Kidney (tissue), 14 donors: Measurements from ENCODE around the gene PPIB. TPM values are rescaled to one million over a fixed set of nuclear protein-coding genes. Genes with fewer than 3 reads are reported as not detected.

Source experiments
- DNase-seq, 5 donors: peaks; one replicate each; pipeline ENCODE4 v3.0.0-alpha.2; 2013 to 2020
- FAIRE-seq: peaks from 2 replicates; lab custom pipeline; 2012; peaks lifted over from hg19 to GRCh38; lab: Jason Lieb, UNC
- H3K27ac ChIP-seq, 2 donors: one replicate each; pipeline ENCODE4 v1.7.0; 2013; ENCODE audit warnings: low read depth in 2 of 2, low read length in 2 of 2, inconsistent platforms in 1 of 2
- H3K27me3 ChIP-seq: one replicate; pipeline ENCODE4 v1.7.1; 2013; ENCODE audit warnings: low read length, inconsistent platforms; ENCODE audit not compliant: control insufficient read depth, insufficient read depth
- H3K36me3 ChIP-seq, 3 donors: one replicate each; pipeline versions ENCODE4 v1.7.0 to v1.7.1; 2013; ENCODE audit warnings: low read length in 3 of 3, control low read depth in 1 of 3, inconsistent platforms in 1 of 3; ENCODE audit not compliant: insufficient read depth in 3 of 3, control insufficient read depth in 2 of 3
- H3K4me1 ChIP-seq, 3 donors: one replicate each; pipeline versions ENCODE4 v1.7.0 to v1.7.1; 2013; ENCODE audit warnings: low read length in 3 of 3, inconsistent platforms in 1 of 3, low read depth in 1 of 3; ENCODE audit not compliant: control insufficient read depth in 2 of 3, insufficient read depth in 2 of 3
- H3K4me3 ChIP-seq, 3 donors: one replicate each; pipeline versions ENCODE4 v1.7.0 to v1.8.1; 2013; ENCODE audit warnings: low read length in 3 of 3, control low read depth in 1 of 3, inconsistent platforms in 1 of 3
- H3K9ac ChIP-seq, 3 donors: one replicate each; pipeline versions ENCODE4 v1.7.0 to v1.7.1; 2013; ENCODE audit warnings: low read length in 3 of 3, control low read depth in 1 of 3, inconsistent platforms in 1 of 3
- H3K9me3 ChIP-seq, 3 donors: one replicate each; pipeline versions ENCODE4 v1.7.0 to v1.7.1; 2013; ENCODE audit warnings: low read length in 3 of 3, control low read depth in 1 of 3, inconsistent platforms in 1 of 3; ENCODE audit not compliant: control insufficient read depth in 2 of 3, insufficient read depth in 1 of 3
- intact Hi-C: fragments of 100-400 bp; cut with DNase I; formaldehyde crosslinking; loops from one replicate; pipeline ENCODE4 v1.11.1; 2022
- polyA plus RNA-seq: library from polyadenylated mRNA; stranded (reverse); fragments of 350-450 nt; fragmentation: Illumina TruSeq; extraction: RNeasy Lipid Tissue Mini Kit (QIAGEN cat#74804); gene quantifications from one replicate; pipeline ENCODE4 v1.2.3, GENCODE V29; 2014; ENCODE audit warnings: low read depth, low replicate concordance; ENCODE audit not compliant: insufficient read depth
- total RNA-seq: library from RNA; stranded (reverse); fragmentation: NEBNext Ultra II Directional; extraction: Animal tissue kit (Norgen Biotek cat#: 25700); gene quantifications from one replicate; pipeline ENCODE4 v1.2.1, GENCODE V29; 2021
- TF ChIP-seq, protein P1 (sequence below): IDR thresholded peaks from 3 replicates; pipeline ENCODE4 v1.5.1; 2012; ENCODE audit warnings: mild to moderate bottlenecking, moderate library complexity, borderline replicate concordance; ENCODE audit not compliant: insufficient read depth; ENCODE audit errors: extremely low read depth
- donor health status: control.
- donor health status: control.
- donor health status: control.
- donor health status: control.
- donor health status: control.
- donor health status: DM: yes; HTN: yes; CAD: no.
- donor health status: Normal renal cell carcinoma (clear cell type).

Gene PPIB
- total and polyA plus RNA-seq, 2 donors from 2014 or later = 484 to 705 TPM

DNA sequence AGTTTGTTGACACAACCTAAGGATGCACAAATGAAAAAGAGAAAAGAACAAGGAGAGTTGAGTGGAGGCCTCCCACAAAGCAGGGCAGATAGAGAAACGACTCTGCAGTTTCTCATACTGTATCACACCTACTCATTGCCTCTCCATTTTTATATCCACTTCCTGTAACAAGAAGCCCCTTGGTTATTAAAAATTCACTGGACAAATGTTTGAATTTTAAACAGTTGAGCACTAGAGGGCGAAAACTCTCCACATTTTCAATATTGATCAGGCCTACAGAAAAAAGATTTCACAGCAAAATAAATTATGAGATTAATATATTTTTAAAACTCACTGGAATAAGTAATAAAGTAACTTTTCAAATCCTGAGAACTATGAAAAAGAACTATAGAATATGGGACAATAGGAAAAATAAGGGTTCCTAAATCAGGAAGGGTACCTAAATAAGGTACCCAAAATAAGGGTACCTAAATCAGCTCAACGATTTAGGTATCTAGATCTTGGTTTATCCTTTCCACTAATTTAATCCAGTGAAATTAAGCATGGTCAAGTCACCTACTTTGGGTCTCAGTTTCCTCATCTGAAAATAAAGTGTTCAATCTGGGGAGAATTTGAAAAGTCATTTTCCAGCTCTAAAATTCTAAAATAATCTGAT is 47.0 kb upstream of the PPIB start:
- H3K9ac ChIP-seq = no peak overlapping the region
- H3K27me3 ChIP-seq = no peaks in the 10 kb centered on the region
- no peaks in the 10 kb centered on the region for H3K9me3 ChIP-seq
- FAIRE-seq = no peak
- H3K4me3 ChIP-seq = no peak overlapping the region
- intact Hi-C loops = no loop called here
- H3K36me3 ChIP-seq = peaks cover 0 to 17% (median 0%) of the 10 kb centered on the region in 3 donors
- TF ChIP-seq, protein P1, sequence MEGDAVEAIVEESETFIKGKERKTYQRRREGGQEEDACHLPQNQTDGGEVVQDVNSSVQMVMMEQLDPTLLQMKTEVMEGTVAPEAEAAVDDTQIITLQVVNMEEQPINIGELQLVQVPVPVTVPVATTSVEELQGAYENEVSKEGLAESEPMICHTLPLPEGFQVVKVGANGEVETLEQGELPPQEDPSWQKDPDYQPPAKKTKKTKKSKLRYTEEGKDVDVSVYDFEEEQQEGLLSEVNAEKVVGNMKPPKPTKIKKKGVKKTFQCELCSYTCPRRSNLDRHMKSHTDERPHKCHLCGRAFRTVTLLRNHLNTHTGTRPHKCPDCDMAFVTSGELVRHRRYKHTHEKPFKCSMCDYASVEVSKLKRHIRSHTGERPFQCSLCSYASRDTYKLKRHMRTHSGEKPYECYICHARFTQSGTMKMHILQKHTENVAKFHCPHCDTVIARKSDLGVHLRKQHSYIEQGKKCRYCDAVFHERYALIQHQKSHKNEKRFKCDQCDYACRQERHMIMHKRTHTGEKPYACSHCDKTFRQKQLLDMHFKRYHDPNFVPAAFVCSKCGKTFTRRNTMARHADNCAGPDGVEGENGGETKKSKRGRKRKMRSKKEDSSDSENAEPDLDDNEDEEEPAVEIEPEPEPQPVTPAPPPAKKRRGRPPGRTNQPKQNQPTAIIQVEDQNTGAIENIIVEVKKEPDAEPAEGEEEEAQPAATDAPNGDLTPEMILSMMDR = peak; percentile 17
- no peaks in the 10 kb centered on the region for H3K4me1 ChIP-seq
- H3K27ac ChIP-seq = no peak overlapping the region
- DNase-seq = peak in 2 of 5 donors; percentile 39 to 55

DNA sequence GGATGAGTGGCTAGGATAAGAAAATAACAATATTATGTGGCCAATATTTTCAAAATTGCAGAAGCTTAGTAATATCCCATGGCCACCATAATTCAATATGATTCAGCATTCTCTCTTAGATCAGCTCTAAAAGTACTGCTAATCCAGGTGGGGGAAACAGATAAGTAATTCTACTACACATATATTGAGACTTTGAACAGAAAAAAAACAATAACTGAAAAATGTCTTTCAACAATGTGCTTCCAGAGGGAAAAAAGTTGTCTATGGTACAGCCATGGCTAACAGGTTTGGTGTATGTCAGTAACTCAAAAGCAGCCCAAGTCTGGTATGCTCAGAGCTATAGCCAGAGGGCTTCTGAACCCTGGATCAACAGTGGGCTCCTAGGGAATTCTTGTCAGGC is 42.4 kb upstream of the PPIB start:
- no peaks in the 10 kb centered on the region for H3K27me3 ChIP-seq
- H3K4me1 ChIP-seq = no peaks in the 10 kb centered on the region
- H3K4me3 ChIP-seq = no peak overlapping the region
- H3K27ac ChIP-seq = no peak overlapping the region
- DNase-seq (no peak), FAIRE-seq (no peak)
- peaks cover 5 to 19% (median 9%) of the 10 kb centered on the region in 3 donors for H3K36me3 ChIP-seq
- H3K9ac ChIP-seq = no peak overlapping the region
- intact Hi-C loops = no loop called here
- TF ChIP-seq, protein P1 = no peak
- no peaks in the 10 kb centered on the region for H3K9me3 ChIP-seq

DNA sequence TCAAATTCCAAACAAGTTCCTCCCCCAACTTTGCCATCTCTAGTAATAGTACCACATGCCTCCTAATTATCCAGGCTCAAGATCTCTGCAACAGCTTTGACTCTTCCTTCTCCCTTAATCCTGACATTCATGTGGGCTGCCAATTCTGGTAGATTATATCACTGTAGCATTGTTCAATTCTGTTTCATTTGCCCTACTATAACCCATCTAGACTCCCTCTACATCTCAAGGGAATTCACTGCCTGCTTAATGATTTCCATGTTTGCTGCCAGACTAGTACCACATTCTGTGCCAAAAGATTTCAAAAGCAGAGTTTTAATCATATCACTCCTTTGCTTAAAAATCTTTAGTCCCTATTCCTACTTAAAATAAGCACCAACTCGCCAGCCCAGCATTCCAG is 34.6 kb upstream of the PPIB start:
- H3K27me3 ChIP-seq = no peaks in the 10 kb centered on the region
- TF ChIP-seq, protein P1 = no peak
- intact Hi-C loops = no loop called here
- no peak overlapping the region for H3K9ac ChIP-seq
- peaks cover 0 to 9% (median 3%) of the 10 kb centered on the region in 3 donors for H3K36me3 ChIP-seq
- no peaks in the 10 kb centered on the region for H3K4me1 ChIP-seq
- H3K9me3 ChIP-seq = no peaks in the 10 kb centered on the region
- FAIRE-seq = no peak
- H3K27ac ChIP-seq = no peak overlapping the region
- no peak for DNase-seq
- H3K4me3 ChIP-seq = no peak overlapping the region
